ENCODE results near the gene ODAD3. TPM values are rescaled to one million over a fixed set of nuclear protein-coding genes. Genes with fewer than 3 reads are reported as not detected.

Gene ODAD3
- 0.14 TPM in 1 of 2 replicates, not detected in the other for total RNA-seq

GRCh38 chr19:11435057-11435832 lies at the start of gene ODAD3, which contains the start of gene PRKCSH:
Gene ODAD3, minus strand, starts transcription at chr19:11435121. Its CDS starts 105 bp downstream, at chr19:11435016.
Gene PRKCSH, plus strand, starts transcription at chr19:11435635. Its CDS starts 483 bp downstream, at chr19:11436118.

GRCh38 chr19:11480715-11481533 lies 46.0 kb upstream of the ODAD3 start, which contains the start of gene ELAVL3:
Gene ELAVL3, minus strand, starts transcription at chr19:11481046. Its CDS starts 438 bp downstream, at chr19:11480608.

GRCh38 chr19:11418549-11419506 lies 16.1 kb downstream of the ODAD3 start, which contains the start of gene RGL3:
Gene RGL3, minus strand, starts transcription at chr19:11419314. Its CDS starts 36 bp downstream, at chr19:11419278.

GRCh38 chr19:11374433-11375142 lies 60.3 kb downstream of the ODAD3 start, which contains the start of gene SWSAP1:
Gene SWSAP1, plus strand, starts transcription at chr19:11374666. Its CDS starts 15 bp downstream, at chr19:11374681.

Small RNA genes within 50 kb of the gene (small RNA-seq; reads per million reads assigned to genes)
- not detected for gene RF00019 (ENCODE audit: low replicate concordance)

Other genes with a start within 250 kb of the ODAD3 start
- 331 and 441 TPM in 2 replicates for gene KANK2, start 237.6 kb downstream of the ODAD3 start, total RNA-seq
- gene ANGPTL8, start 195.5 kb downstream of the ODAD3 start, total RNA-seq: not detected in 2 replicates
- gene DOCK6, start 172.6 kb downstream of the ODAD3 start, total RNA-seq: 14.0 and 30.8 TPM in 2 replicates
- gene TSPAN16, start 139.0 kb downstream of the ODAD3 start, total RNA-seq: not detected in 2 replicates
- 8.6 and 26.9 TPM in 2 replicates for gene RAB3D, start 95.5 kb downstream of the ODAD3 start, total RNA-seq
- gene TMEM205, start 88.9 kb downstream of the ODAD3 start, total RNA-seq: 54.3 and 189 TPM in 2 replicates
- gene CCDC159, start 88.6 kb downstream of the ODAD3 start, total RNA-seq: 4.7 and 12.5 TPM in 2 replicates
- 17.8 and 21.7 TPM in 2 replicates for gene PLPPR2, start 79.7 kb downstream of the ODAD3 start, total RNA-seq
- 0.72 and 1.1 TPM in 2 replicates for gene SWSAP1, start 60.5 kb downstream of the ODAD3 start, total RNA-seq
- 5.9 and 19.5 TPM in 2 replicates for gene EPOR, start 50.8 kb downstream of the ODAD3 start, total RNA-seq
- gene RGL3, start 15.8 kb downstream of the ODAD3 start, total RNA-seq: 1.4 and 2.4 TPM in 2 replicates
- gene PRKCSH, start 514 bp upstream of the ODAD3 start, total RNA-seq: 163 and 165 TPM in 2 replicates
- under 0.01 TPM in 1 of 2 replicates, not detected in the other for gene ELAVL3, start 45.9 kb upstream of the ODAD3 start, total RNA-seq
- 6.6 and 7.0 TPM in 2 replicates for gene ZNF653, start 70.7 kb upstream of the ODAD3 start, total RNA-seq
- 30.4 and 38.1 TPM in 2 replicates for gene ECSIT, start 94.0 kb upstream of the ODAD3 start, total RNA-seq
- gene CNN1, start 103.7 kb upstream of the ODAD3 start, total RNA-seq: 13.8 and 26.8 TPM in 2 replicates
- 56.1 and 56.7 TPM in 2 replicates for gene ELOF1, start 124.1 kb upstream of the ODAD3 start, total RNA-seq
- 10.3 and 12.7 TPM in 2 replicates for gene ACP5, start 142.5 kb upstream of the ODAD3 start, total RNA-seq
- 14.7 and 15.2 TPM in 2 replicates for gene ZNF627, start 162.4 kb upstream of the ODAD3 start, total RNA-seq

Measured in placental pericyte (primary cell).